ENCODE measurements around the gene CRYGN.

- no peak for TF ChIP-seq CTCF (optimal IDR thresholded peaks at IDR 0.05 in 1 of 3, IDR thresholded peaks at IDR 0.05 in 1 of 3, conservative IDR thresholded peaks at IDR 0.05 in 1 of 3; ENCODE audit: extremely low read depth in 1 of 3, insufficient read depth in 2 of 3, low read length in 3 of 3)
- TF ChIP-seq EZH2 (IDR thresholded peaks at IDR 0.05; ENCODE audit: low read length): no peak
These were observed 54.9 kb downstream of the CRYGN start for GRCh38 chr7:151384776-151385625.

Measured in keratinocyte (primary cell).